Smooth muscle cell of the brain vasculature (primary cell): ENCODE results near the gene NCAM1.
A peak's percentile ranks its signal among the peaks of the same experiment; 100 is the strongest.
"Not testable (repeated sequence)": the region's sequence is repeated elsewhere in the genome, so short reads cannot be mapped to it uniquely, and the experiment has no call there.

ENCODE experiments used
- DNase-seq: peaks from one replicate; pipeline ENCODE4 v3.0.0-alpha.2; 2012; ENCODE audit warnings: low read depth, low spot score

Gene NCAM1

GRCh38 chr11:112961146-112961668 lies at the start of gene NCAM1:
Gene NCAM1 (plus strand): TSS chr11:112961420.
- peak; percentile 31 for DNase-seq

- no peak for DNase-seq
These were observed 38.6 kb upstream of the NCAM1 start for GRCh38 chr11:112922606-112923005.

- DNase-seq: not testable (repeated sequence)
These were observed 36.4 kb upstream of the NCAM1 start for GRCh38 chr11:112924836-112925235.

- no peak for DNase-seq
These were observed 35.5 kb upstream of the NCAM1 start for GRCh38 chr11:112925516-112926310.

GRCh38 chr11:112928136-112928535 lies 33.1 kb upstream of the NCAM1 start:
- DNase-seq: no peak

- no peak for DNase-seq
These were observed 31.8 kb upstream of the NCAM1 start for GRCh38 chr11:112929432-112929831.

GRCh38 chr11:112931703-112932102 lies 29.5 kb upstream of the NCAM1 start:
- DNase-seq: no peak

GRCh38 chr11:112932593-112932992 lies 28.6 kb upstream of the NCAM1 start:
- DNase-seq: no peak

GRCh38 chr11:112933970-112934369 lies 27.2 kb upstream of the NCAM1 start:
- no peak for DNase-seq

GRCh38 chr11:112941104-112941503 lies 20.1 kb upstream of the NCAM1 start:
- no peak for DNase-seq

GRCh38 chr11:112942966-112943643 lies 18.1 kb upstream of the NCAM1 start:
- DNase-seq: no peak

- DNase-seq: no peak
These were observed 14.4 kb upstream of the NCAM1 start for GRCh38 chr11:112946866-112947265.

GRCh38 chr11:112949781-112950575 lies 11.2 kb upstream of the NCAM1 start:
- DNase-seq: no peak

- no peak for DNase-seq
These were observed 2.5 kb upstream of the NCAM1 start for GRCh38 chr11:112958670-112959069.

- DNase-seq: no peak
These were observed 745 bp downstream of the NCAM1 start for GRCh38 chr11:112961751-112962578.

- no peak for DNase-seq
These were observed 1.6 kb downstream of the NCAM1 start for GRCh38 chr11:112962579-112963367.

GRCh38 chr11:112963368-112963955 lies 2.2 kb downstream of the NCAM1 start:
- DNase-seq: no peak

GRCh38 chr11:112965656-112966055 lies 4.4 kb downstream of the NCAM1 start:
- no peak for DNase-seq

GRCh38 chr11:112966561-112966960 lies 5.3 kb downstream of the NCAM1 start:
- no peak for DNase-seq

GRCh38 chr11:112967082-112967481 lies 5.9 kb downstream of the NCAM1 start:
- no peak for DNase-seq
